Mesendoderm (in vitro differentiated cells): ENCODE measurements around the gene POFUT1.

ENCODE experiments used
- DNase-seq: peaks from one replicate; pipeline ENCODE4 v3.0.0; 2013
- H2AK5ac ChIP-seq: 2 replicates; pipeline ENCODE4 v1.6.1; 2013; ENCODE audit warnings: low read length, inconsistent platforms
- H2BK120ac ChIP-seq: 2 replicates; pipeline ENCODE4 v1.6.1; 2013; ENCODE audit warnings: low read depth, mild to moderate bottlenecking, low read length, moderate library complexity, mixed read lengths
- H2BK15ac ChIP-seq: replicated peaks from 2 replicates; pipeline ENCODE4 v1.6.1; 2013; ENCODE audit warnings: low read depth, mild to moderate bottlenecking, moderate library complexity
- H2BK5ac ChIP-seq: 2 replicates; pipeline ENCODE4 v1.6.1; 2013; ENCODE audit warnings: low read length, inconsistent platforms
- H3K18ac ChIP-seq: 2 replicates; pipeline ENCODE4 v1.6.1; 2013; ENCODE audit warnings: mild to moderate bottlenecking, low read length, mixed read lengths
- H3K23ac ChIP-seq: one replicate; pipeline ENCODE4 v1.6.1; 2013; ENCODE audit warnings: low read length
- H3K27ac ChIP-seq: 2 replicates; pipeline ENCODE4 v1.5.1; 2013; ENCODE audit warnings: low read depth, mild to moderate bottlenecking, inconsistent platforms, low read length, moderate library complexity
- H3K27me3 ChIP-seq: 2 replicates; pipeline ENCODE4 v1.6.1; 2013; ENCODE audit warnings: low read length, control low read depth, mild to moderate bottlenecking, inconsistent platforms; ENCODE audit not compliant: insufficient read depth, poor library complexity
- H3K36me3 ChIP-seq: 2 replicates; pipeline ENCODE4 v1.6.1; 2013; ENCODE audit warnings: low read length, inconsistent platforms; ENCODE audit not compliant: control insufficient read depth, insufficient read depth
- H3K4ac ChIP-seq: one replicate; pipeline ENCODE4 v1.6.1; 2013; ENCODE audit warnings: low read depth, mild to moderate bottlenecking, low read length, moderate library complexity
- H3K4me1 ChIP-seq: 2 replicates; pipeline ENCODE4 v1.6.1; 2013; ENCODE audit warnings: low read depth, low read length, inconsistent platforms; ENCODE audit not compliant: control insufficient read depth
- H3K4me2 ChIP-seq: 2 replicates; pipeline ENCODE4 v1.6.1; 2013; ENCODE audit warnings: low read length
- H3K4me3 ChIP-seq: 2 replicates; pipeline ENCODE4 v1.5.1; 2013; ENCODE audit warnings: mild to moderate bottlenecking, low read length
- H3K56ac ChIP-seq: one replicate; pipeline ENCODE4 v1.6.1; 2013; ENCODE audit warnings: low read length
- H3K79me1 ChIP-seq: 2 replicates; pipeline ENCODE4 v1.6.1; 2013; ENCODE audit warnings: low read length, inconsistent platforms
- H3K79me2 ChIP-seq: 2 replicates; pipeline ENCODE4 v1.6.1; 2013; ENCODE audit warnings: mild to moderate bottlenecking, low read length; ENCODE audit not compliant: control insufficient read depth, insufficient read depth
- H3K9ac ChIP-seq: 2 replicates; pipeline ENCODE4 v1.6.1; 2013; ENCODE audit warnings: low read length, inconsistent platforms
- H4K5ac ChIP-seq: one replicate; pipeline ENCODE4 v1.6.1; 2013; ENCODE audit warnings: low read length
- H4K8ac ChIP-seq: one replicate; pipeline ENCODE4 v1.6.1; 2013; ENCODE audit warnings: low read depth, mild to moderate bottlenecking, control low read depth, low read length, moderate library complexity
- WGBS: extraction: QIAGEN DNeasy Blood & Tissue Kit; methylation state at CpG from one replicate; pipeline ENCODE4 v1.1.7; 2013; ENCODE audit warnings: low lambda C conversion rate, missing lambda C conversion rate; ENCODE audit not compliant: insufficient coverage; ENCODE audit errors: extremely low coverage; 5-methylcytosine and 5-hydroxymethylcytosine counted together

POFUT1 gene

GRCh38 chr20:32201296-32201976 lies 6.2 kb upstream of the POFUT1 start:
- Histone ChIP-seq H3K27me3 (no peaks in the 10 kb centered on the region), H3K79me1 (peaks cover 30% of the 10 kb centered on the region), H3K27ac (no peak overlapping the region), H3K9ac (no peak overlapping the region), H4K5ac (no peak overlapping the region), H3K56ac (no peak overlapping the region), H3K23ac (no peak overlapping the region), H3K4ac (no peak overlapping the region), H4K8ac (no peak overlapping the region), H3K36me3 (peaks cover 10% of the 10 kb centered on the region), H3K4me2 (no peak overlapping the region), H3K18ac (no peak overlapping the region), H3K4me1 (peaks cover 4% of the 10 kb centered on the region), H2BK15ac (no peak overlapping the region), H2BK5ac (no peak overlapping the region), H3K79me2 (peaks cover 46% of the 10 kb centered on the region), H2AK5ac (no peak overlapping the region), H2BK120ac (no peak overlapping the region), H3K4me3 (no peak overlapping the region)
- WGBS, result no CpG with 5 or more reads among the region's 4 CpGs
- DNase-seq, result no peak

GRCh38 chr20:32201977-32202363 lies 5.7 kb upstream of the POFUT1 start:
- Histone ChIP-seq H2AK5ac (no peak overlapping the region), H2BK120ac (no peak overlapping the region), H3K9ac (no peak overlapping the region), H3K4ac (no peak overlapping the region), H3K36me3 (peaks cover 8% of the 10 kb centered on the region), H3K27me3 (no peaks in the 10 kb centered on the region), H3K27ac (no peak overlapping the region), H3K79me2 (peaks cover 51% of the 10 kb centered on the region), H4K5ac (no peak overlapping the region), H4K8ac (no peak overlapping the region), H3K4me2 (no peak overlapping the region), H2BK5ac (no peak overlapping the region), H2BK15ac (no peak overlapping the region), H3K4me3 (no peak overlapping the region), H3K23ac (no peak overlapping the region), H3K56ac (no peak overlapping the region), H3K4me1 (peaks cover 7% of the 10 kb centered on the region), H3K18ac (no peak overlapping the region), H3K79me1 (peaks cover 33% of the 10 kb centered on the region)
- DNase-seq, result no peak
- WGBS, result no CpG with 5 or more reads among the region's 8 CpGs

- Histone ChIP-seq H3K79me1 (peaks cover 40% of the 10 kb centered on the region), H3K4ac (no peak overlapping the region), H3K23ac (no peak overlapping the region), H3K9ac (peak overlapping the region; percentile 7), H4K5ac (no peak overlapping the region), H3K4me2 (no peak overlapping the region), H3K18ac (no peak overlapping the region), H3K27me3 (no peaks in the 10 kb centered on the region), H2BK120ac (no peak overlapping the region), H3K79me2 (peaks cover 62% of the 10 kb centered on the region), H2AK5ac (no peak overlapping the region), H3K4me1 (peaks cover 7% of the 10 kb centered on the region), H4K8ac (no peak overlapping the region), H3K56ac (no peak overlapping the region), H3K27ac (no peak overlapping the region), H3K36me3 (peaks cover 7% of the 10 kb centered on the region), H2BK5ac (no peak overlapping the region), H3K4me3 (no peak overlapping the region), H2BK15ac (no peak overlapping the region)
- no peak for DNase-seq
- WGBS, result no CpG with 5 or more reads among the region's 11 CpGs
Observed at GRCh38 chr20:32203356-32204204, 4.1 kb upstream of the POFUT1 start.

- Histone ChIP-seq H3K23ac (no peak overlapping the region), H3K36me3 (peaks cover 3% of the 10 kb centered on the region), H3K4ac (no peak overlapping the region), H3K27ac (no peak overlapping the region), H4K8ac (no peak overlapping the region), H3K27me3 (no peaks in the 10 kb centered on the region), H2AK5ac (no peak overlapping the region), H4K5ac (no peak overlapping the region), H3K4me2 (no peak overlapping the region), H3K79me1 (peaks cover 36% of the 10 kb centered on the region), H3K18ac (no peak overlapping the region), H2BK5ac (no peak overlapping the region), H3K4me3 (no peak overlapping the region), H2BK120ac (no peak overlapping the region), H2BK15ac (no peak overlapping the region), H3K56ac (peak overlapping the region; percentile 11), H3K79me2 (peaks cover 62% of the 10 kb centered on the region), H3K9ac (peak overlapping the region; percentile 8), H3K4me1 (peaks cover 7% of the 10 kb centered on the region)
- DNase-seq, result no peak
- no CpG with 5 or more reads among the region's 4 CpGs for WGBS
Observed at GRCh38 chr20:32204205-32205109, 3.2 kb upstream of the POFUT1 start.

- H3K4ac ChIP-seq, result no peak overlapping the region
- H3K56ac ChIP-seq, result peak overlapping the region; percentile 1
- H2BK120ac ChIP-seq, result no peak overlapping the region
- H3K27me3 ChIP-seq, result no peaks in the 10 kb centered on the region
- H3K9ac ChIP-seq, result peak overlapping the region; percentile 22
- no peak overlapping the region for H4K5ac ChIP-seq
- DNase-seq, result no peak
- peaks cover 7% of the 10 kb centered on the region for H3K4me1 ChIP-seq
- no peak overlapping the region for H3K23ac ChIP-seq
- H3K79me2 ChIP-seq, result peaks cover 62% of the 10 kb centered on the region
- H3K18ac ChIP-seq, result no peak overlapping the region
- no CpG with 5 or more reads among the region's 5 CpGs for WGBS
- no peak overlapping the region for H3K27ac ChIP-seq
- H2BK5ac ChIP-seq, result no peak overlapping the region
- H2AK5ac ChIP-seq, result no peak overlapping the region
- no peak overlapping the region for H4K8ac ChIP-seq
- peaks cover 35% of the 10 kb centered on the region for H3K79me1 ChIP-seq
- no peak overlapping the region for H3K4me3 ChIP-seq
- no peak overlapping the region for H3K4me2 ChIP-seq
- H2BK15ac ChIP-seq, result no peak overlapping the region
- peaks cover 5% of the 10 kb centered on the region for H3K36me3 ChIP-seq
Observed at GRCh38 chr20:32205110-32205842, 2.4 kb upstream of the POFUT1 start.
